T-cell (primary cell): Measurements from ENCODE around the gene LIN7B. TPM values are rescaled to one million over a fixed set of nuclear protein-coding genes. Genes with fewer than 3 reads are reported as not detected.

Experiments used
- ATAC-seq, 4 experiments: fragments of 200-7000 bp in 3 of 4; fragments of 150-1000 bp in 1 of 4; cut with Tn5 transposase; replicated peaks in 1 of 4; 1 replicate in 3 of 4; 2 replicates in 1 of 4; pipeline ENCODE4 v1.10.0; 2021; ENCODE audit warnings: moderate library complexity in 3 of 4, mild to moderate bottlenecking in 2 of 4, moderate number of reproducible peaks in 1 of 4
- CTCF ChIA-PET, 2 donors: fragments of 300-600 bp; sonication (Branson Sonifier 250); formaldehyde crosslinking; loops; one replicate each; lab custom pipeline; 2022; ENCODE audit warnings: antibody characterized with exemption in 2 of 2; lab: Charles Lee
- POLR2A ChIA-PET, 2 donors: fragments of 300-600 bp; sonication (Branson Sonifier 250); formaldehyde crosslinking; loops; one replicate each; lab custom pipeline; 2022; ENCODE audit warnings: antibody characterized with exemption in 2 of 2; lab: Charles Lee
- DNase-seq, 35 experiments: peaks; one replicate each; pipeline versions ENCODE4 v3.0.0 to v3.0.0-alpha.2; 2013 to 2023
- H3K27ac ChIP-seq: one replicate; pipeline ENCODE4 v1.5.1; 2013; ENCODE audit warnings: low read length
- H3K27me3 ChIP-seq, 2 experiments: replicated peaks in 1 of 2; 1 replicate in 1 of 2; 2 replicates in 1 of 2; pipeline versions ENCODE4 v1.6.1 to v1.7.0; 2013; ENCODE audit warnings: low read length in 1 of 2, mixed read lengths in 1 of 2; ENCODE audit not compliant: control insufficient read depth in 2 of 2, insufficient read depth in 2 of 2; ENCODE audit errors: extremely low read depth in 1 of 2
- H3K36me3 ChIP-seq, 2 donors: 1 replicate in 1 of 2; 2 replicates in 1 of 2; pipeline versions ENCODE4 v1.6.1 to v1.7.0; 2013; ENCODE audit warnings: low read length in 1 of 2; ENCODE audit not compliant: control insufficient read depth in 2 of 2, insufficient read depth in 1 of 2; ENCODE audit errors: extremely low read depth in 1 of 2
- H3K4me1 ChIP-seq, 2 experiments: 1 replicate in 1 of 2; 2 replicates in 1 of 2; pipeline versions ENCODE4 v1.6.1 to v1.7.0; 2013; ENCODE audit warnings: low read length in 2 of 2, mixed read lengths in 1 of 2; ENCODE audit not compliant: insufficient read depth in 2 of 2, control insufficient read depth in 1 of 2; ENCODE audit errors: extremely low read depth in 1 of 2
- H3K4me3 ChIP-seq, 2 donors: 1 replicate in 1 of 2; 2 replicates in 1 of 2; pipeline versions ENCODE4 v1.5.1 to v1.7.0; 2013; ENCODE audit warnings: mild to moderate bottlenecking in 2 of 2, low read length in 1 of 2, moderate library complexity in 1 of 2; ENCODE audit not compliant: control insufficient read depth in 1 of 2; ENCODE audit errors: extremely low read depth in 1 of 2
- H3K9me3 ChIP-seq: 2 replicates; pipeline ENCODE4 v1.7.0; 2013
- H3K27ac Mint-ChIP-seq, 2 donors: one replicate each; pipeline ENCODE4 v1.8.0; 2020 to 2021; ENCODE audit warnings: mild to moderate bottlenecking in 2 of 2, mixed read lengths in 2 of 2
- H3K27me3 Mint-ChIP-seq, 2 donors: one replicate each; pipeline ENCODE4 v1.8.0; 2021 to 2022; ENCODE audit warnings: mixed read lengths in 2 of 2
- H3K36me3 Mint-ChIP-seq: one replicate; pipeline ENCODE4 v1.8.0; 2021; ENCODE audit warnings: mixed read lengths
- H3K4me1 Mint-ChIP-seq, 3 donors: one replicate each; pipeline ENCODE4 v1.8.0; 2020 to 2022; ENCODE audit warnings: mixed read lengths in 3 of 3, mild to moderate bottlenecking in 1 of 3
- H3K4me3 Mint-ChIP-seq, 3 donors: one replicate each; pipeline ENCODE4 v1.8.0; 2020 to 2022; ENCODE audit warnings: mild to moderate bottlenecking in 3 of 3, mixed read lengths in 3 of 3, moderate library complexity in 3 of 3
- H3K9me3 Mint-ChIP-seq, 3 donors: one replicate each; pipeline ENCODE4 v1.8.0; 2020 to 2022; ENCODE audit warnings: mixed read lengths in 3 of 3
- WGBS: methylation state at CpG from one replicate; pipeline ENCODE4 v1.1.5; 2013; ENCODE audit warnings: missing lambda C conversion rate; ENCODE audit not compliant: insufficient coverage; 5-methylcytosine and 5-hydroxymethylcytosine counted together
- total RNA-seq, 35 experiments: library from RNA in 6 of 35; stranded (reverse) in 6 of 35; fragments of 120-200 nt in 1 of 35; gene quantifications; one replicate each; pipeline versions ENCODE4 v1.2.1 to v1.2.4 and lab custom pipeline; 2013 to 2026

The LIN7B gene
- total RNA-seq, 5 donors from 2014 or later (not counting 1 experiment from before 2014, with no cell fraction given) = 8.1 to 17.8 (median 12.9) TPM

DNA sequence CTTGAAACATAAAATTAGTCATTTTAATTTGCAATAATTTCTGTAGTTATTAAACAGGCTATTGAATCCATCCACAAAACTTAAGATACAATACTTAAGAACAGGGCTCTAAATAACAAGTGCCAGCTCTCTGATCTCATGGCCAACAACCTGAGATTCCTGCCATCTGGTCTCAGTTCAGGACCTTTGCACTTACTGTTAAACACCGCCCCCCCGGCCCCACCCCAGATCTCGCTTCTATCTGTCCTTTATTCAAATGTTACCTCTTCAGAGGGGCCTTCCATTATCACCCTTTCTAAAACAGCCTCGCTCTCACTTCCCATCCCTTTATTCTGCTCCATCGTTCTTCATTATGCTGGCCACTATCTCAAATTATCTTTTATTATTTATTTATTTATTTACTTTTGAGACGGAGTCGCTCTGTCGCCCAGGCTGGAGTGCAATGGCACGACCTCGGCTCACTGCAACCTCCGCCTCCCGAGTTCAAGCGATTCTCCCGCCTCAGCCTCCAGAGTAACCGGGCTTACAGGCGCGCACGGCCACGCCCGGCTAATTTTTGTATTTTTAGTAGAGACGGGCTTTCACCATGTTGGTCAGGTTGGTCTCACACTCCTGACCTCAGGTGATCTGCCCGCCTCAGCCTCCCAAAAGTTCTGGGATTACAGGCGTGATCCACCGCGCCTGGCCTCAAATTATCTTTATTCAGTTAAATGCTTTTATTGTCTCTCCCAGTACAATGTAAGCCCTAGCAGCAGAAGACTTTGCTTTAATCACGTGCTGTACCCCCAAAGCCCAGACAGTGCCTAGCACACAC is 29.8 kb upstream of the LIN7B start:
- ATAC-seq = no peak
- no peaks in the 10 kb centered on the region for H3K9me3 ChIP-seq
- peaks cover 32 to 44% (median 37%) of the 10 kb centered on the region in 3 donors for H3K4me1 Mint-ChIP-seq
- H3K36me3 ChIP-seq = peaks cover 5 to 16% of the 10 kb centered on the region in 2 donors
- peak overlapping the region in 1 of 2 donors; percentile 95 for H3K4me3 ChIP-seq
- peaks cover 9 to 35% of the 10 kb centered on the region in 2 experiments for H3K4me1 ChIP-seq
- H3K27me3 ChIP-seq = peaks cover 0 to 7% of the 10 kb centered on the region in 2 experiments
- peak overlapping the region; percentile 92 to 98 (median 96) for H3K4me3 Mint-ChIP-seq
- H3K27me3 Mint-ChIP-seq = peaks cover 0 to 7% of the 10 kb centered on the region in 2 donors
- peaks cover 15% of the 10 kb centered on the region for H3K36me3 Mint-ChIP-seq
- ChIA-PET POLR2A (no interaction called here), CTCF (interaction anchor here in 1 of 2 donors (0.6 kb wide), 1 partner anchor 712 kb away, joined by 3 read pairs; no protein-coding TSS in a partner anchor)
- DNase-seq = no peak
- H3K27ac Mint-ChIP-seq = peak overlapping the region; percentile 86 to 94
- 83% methylated on average over 17 of the region's 26 CpGs for WGBS
- no peaks in the 10 kb centered on the region for H3K9me3 Mint-ChIP-seq
- peak overlapping the region; percentile 68 for H3K27ac ChIP-seq

DNA sequence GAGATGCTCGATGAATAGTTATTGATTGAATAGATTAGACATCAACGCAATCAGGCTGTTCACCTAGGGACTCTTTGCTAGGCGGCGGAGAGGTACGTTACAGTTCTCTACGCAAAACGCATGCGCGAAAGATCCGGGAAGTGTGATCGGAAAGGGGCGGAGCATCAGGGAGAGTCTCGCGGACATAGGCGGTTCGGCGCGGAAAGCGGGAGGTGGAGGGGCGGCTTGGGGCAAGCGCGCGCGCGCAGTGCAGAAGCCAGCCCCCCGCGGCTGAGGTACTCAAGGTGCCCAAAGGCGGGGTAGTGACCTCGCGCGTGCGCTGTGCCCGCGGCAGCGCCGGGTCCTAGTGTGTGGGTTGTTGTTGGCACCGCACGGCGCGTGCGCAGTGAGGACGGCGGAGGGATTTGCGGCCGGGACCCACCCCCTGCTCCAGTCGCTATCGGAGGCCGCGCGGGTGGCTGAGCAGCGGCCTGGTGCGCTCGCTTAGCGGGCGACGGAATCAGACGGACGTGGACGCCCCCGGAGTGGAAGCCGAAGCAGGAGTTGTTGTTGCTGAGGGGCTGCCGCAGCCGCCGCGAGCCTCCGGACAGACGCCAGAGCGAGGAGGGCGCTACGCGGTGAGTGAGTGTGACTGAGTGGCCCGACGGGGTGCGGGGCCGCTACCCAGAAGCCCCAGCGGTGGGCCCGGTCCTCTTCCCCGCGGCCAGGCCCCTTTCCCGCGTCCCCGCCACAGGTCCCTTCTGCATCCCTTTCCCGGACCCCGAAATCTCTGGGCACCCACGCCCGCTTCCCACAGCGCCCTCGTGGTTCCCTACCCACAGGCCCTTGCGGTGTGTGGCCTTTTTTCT is 28.9 kb upstream of the LIN7B start, which contains the start of gene SNRNP70:
Gene SNRNP70 (plus strand): TSS at position 432 of the 848 bp plus-strand sequence. CDS start 964 bp downstream, outside the sequence.
- H3K27ac Mint-ChIP-seq = peak within 1 kb of the TSS; percentile 86 to 94
- H3K4me3 ChIP-seq = peak within 1 kb of the TSS; percentile 63 to 95
- peaks cover 9 to 39% of the 10 kb centered on the region in 2 experiments for H3K4me1 ChIP-seq
- ChIA-PET CTCF (no interaction called here), POLR2A (no interaction called here)
- H3K9me3 Mint-ChIP-seq = no peaks in the 10 kb centered on the region
- DNase-seq = peak; percentile 96 to 100 (median 99)
- peaks cover 34 to 46% (median 42%) of the 10 kb centered on the region in 3 donors for H3K4me1 Mint-ChIP-seq
- WGBS = under 1% methylated on average over 82 of the region's 89 CpGs
- peaks cover 0 to 5% of the 10 kb centered on the region in 2 donors for H3K27me3 Mint-ChIP-seq
- H3K27me3 ChIP-seq = peaks cover 0 to 7% of the 10 kb centered on the region in 2 experiments
- H3K9me3 ChIP-seq = no peaks in the 10 kb centered on the region
- H3K36me3 Mint-ChIP-seq = peaks cover 17% of the 10 kb centered on the region
- peak; percentile 93 to 96 (median 94) for ATAC-seq
- H3K4me3 Mint-ChIP-seq = peak within 1 kb of the TSS; percentile 92 to 98 (median 96)
- H3K27ac ChIP-seq = peak within 1 kb of the TSS; percentile 68
- H3K36me3 ChIP-seq = peaks cover 5 to 23% of the 10 kb centered on the region in 2 donors

DNA sequence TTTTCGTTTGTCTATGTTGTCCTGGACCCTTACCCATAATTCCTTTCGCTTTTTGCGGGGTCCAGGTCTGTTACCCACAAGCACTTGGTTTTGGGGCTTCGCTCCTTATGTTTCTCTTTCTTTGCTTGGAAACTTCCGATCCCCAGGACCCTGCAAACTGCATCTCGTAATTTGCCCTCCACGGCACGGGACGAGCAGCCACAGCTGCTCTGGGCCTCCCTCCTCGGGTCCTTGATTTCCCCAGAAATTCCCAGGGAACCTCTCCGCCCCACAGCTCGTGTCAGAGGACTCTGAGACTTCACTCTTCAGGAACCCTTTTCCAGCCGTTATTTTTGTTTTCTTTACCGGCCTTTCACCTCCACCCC is 28.3 kb upstream of the LIN7B start:
- no peaks in the 10 kb centered on the region for H3K9me3 ChIP-seq
- POLR2A ChIA-PET = no interaction called here
- DNase-seq (no peak), ATAC-seq (no peak)
- peak overlapping the region; percentile 66 for H3K27ac ChIP-seq
- Mint-ChIP-seq H3K4me1 (peaks cover 38 to 52% (median 46%) of the 10 kb centered on the region in 3 donors), H3K9me3 (no peaks in the 10 kb centered on the region), H3K36me3 (peaks cover 23% of the 10 kb centered on the region), H3K27me3 (peaks cover 0 to 3% of the 10 kb centered on the region in 2 donors), H3K27ac (peak overlapping the region; percentile 86 to 92), H3K4me3 (peak overlapping the region; percentile 92 to 98 (median 96))
- peaks cover 9 to 29% of the 10 kb centered on the region in 2 donors for H3K36me3 ChIP-seq
- peak overlapping the region; percentile 63 to 95 for H3K4me3 ChIP-seq
- H3K4me1 ChIP-seq = peaks cover 9 to 44% of the 10 kb centered on the region in 2 experiments
- H3K27me3 ChIP-seq = peaks cover 0 to 7% of the 10 kb centered on the region in 2 experiments
- CTCF ChIA-PET = no interaction called here
- 0% methylated on average over 14 of the region's 14 CpGs for WGBS

DNA sequence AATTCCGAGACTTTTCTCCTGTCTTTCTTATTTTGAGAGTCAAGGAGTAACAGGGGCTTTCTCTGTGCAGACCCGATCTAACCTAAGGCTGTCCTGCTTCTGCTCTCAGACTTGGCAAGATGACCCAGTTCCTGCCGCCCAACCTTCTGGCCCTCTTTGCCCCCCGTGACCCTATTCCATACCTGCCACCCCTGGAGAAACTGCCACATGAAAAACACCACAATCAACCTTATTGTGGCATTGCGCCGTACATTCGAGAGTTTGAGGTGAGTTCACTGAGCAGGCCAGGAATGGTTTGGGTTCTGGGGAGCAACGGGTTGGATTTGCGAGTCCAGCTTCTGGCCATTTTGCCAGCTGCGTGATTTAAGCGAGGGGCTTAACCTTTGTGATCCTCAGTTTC is 27.9 kb upstream of the LIN7B start:
- Mint-ChIP-seq H3K4me3 (peak overlapping the region; percentile 92 to 98 (median 96)), H3K4me1 (peaks cover 39 to 52% (median 47%) of the 10 kb centered on the region in 3 donors), H3K36me3 (peaks cover 26% of the 10 kb centered on the region), H3K27ac (peak overlapping the region; percentile 86 to 92), H3K9me3 (no peaks in the 10 kb centered on the region), H3K27me3 (peaks cover 0 to 3% of the 10 kb centered on the region in 2 donors)
- no peaks in the 10 kb centered on the region for H3K9me3 ChIP-seq
- WGBS = 34% methylated on average over 11 of the region's 11 CpGs
- H3K36me3 ChIP-seq = peaks cover 9 to 32% of the 10 kb centered on the region in 2 donors
- ChIA-PET CTCF (no interaction called here), POLR2A (no interaction called here)
- DNase-seq = no peak
- H3K4me1 ChIP-seq = peaks cover 9 to 44% of the 10 kb centered on the region in 2 experiments
- no peak for ATAC-seq
- peak overlapping the region; percentile 14 for H3K27ac ChIP-seq
- H3K4me3 ChIP-seq = peak overlapping the region; percentile 63 to 95
- H3K27me3 ChIP-seq = peaks cover 0 to 7% of the 10 kb centered on the region in 2 experiments

DNA sequence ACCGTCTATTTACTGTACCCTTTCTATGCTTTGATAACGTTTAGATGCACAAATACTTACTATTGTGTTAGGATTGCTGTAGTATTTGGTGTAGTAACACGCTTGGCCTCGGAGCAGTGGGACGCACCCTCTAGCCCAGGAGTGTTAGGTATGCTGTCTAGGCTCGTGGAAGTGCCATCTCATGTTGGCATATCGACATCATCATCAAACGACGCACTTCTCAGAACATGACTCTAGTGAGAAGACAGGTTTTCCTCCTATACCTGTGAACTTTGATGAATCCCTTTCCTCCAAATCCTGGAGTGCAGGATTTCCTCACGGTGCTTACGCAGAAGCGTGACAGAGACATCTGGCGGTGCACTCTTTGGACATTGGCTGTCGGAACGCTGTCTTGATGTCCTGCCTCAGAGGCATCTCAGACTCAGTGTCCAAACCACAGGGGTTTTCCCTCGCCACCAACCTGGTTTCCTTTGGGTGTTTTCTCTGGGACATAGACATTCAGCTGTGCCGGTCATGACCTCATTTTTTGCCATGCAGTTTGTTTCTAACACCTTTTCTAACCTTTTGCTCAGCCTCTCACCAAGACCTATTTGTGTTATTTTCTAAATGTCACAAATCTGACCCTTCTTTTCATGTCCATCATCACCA is 22.7 kb upstream of the LIN7B start:
- ChIA-PET CTCF (no interaction called here), POLR2A (interaction anchor here in 1 of 2 donors (0.7 kb wide), 1 partner anchor 15 kb away, joined by 16 read pairs; no protein-coding TSS in a partner anchor)
- Histone ChIP-seq H3K4me1 (peaks cover 3 to 29% of the 10 kb centered on the region in 2 experiments), H3K27ac (no peak overlapping the region), H3K4me3 (no peak overlapping the region), H3K36me3 (peaks cover 19 to 75% of the 10 kb centered on the region in 2 donors), H3K9me3 (no peaks in the 10 kb centered on the region), H3K27me3 (no peaks in the 10 kb centered on the region)
- H3K9me3 Mint-ChIP-seq = no peaks in the 10 kb centered on the region
- H3K36me3 Mint-ChIP-seq = peaks cover 41% of the 10 kb centered on the region
- H3K4me1 Mint-ChIP-seq = peaks cover 32 to 40% (median 37%) of the 10 kb centered on the region in 3 donors
- H3K27ac Mint-ChIP-seq = no peak overlapping the region
- H3K27me3 Mint-ChIP-seq = no peaks in the 10 kb centered on the region
- 81% methylated on average over 15 of the region's 17 CpGs for whole genome bisulfite sequencing
- H3K4me3 Mint-ChIP-seq = no peak overlapping the region
- no peak for DNase-seq
- no peak for ATAC-seq
